GM21360 (cell line): ENCODE data around the gene BNC2.

ENCODE experiments used
- ATAC-seq: cut with Tn5 transposase; IDR thresholded peaks from one replicate; pipeline ENCODE4 v1.9.1; 2021; ENCODE audit warnings: mild to moderate bottlenecking, moderate library complexity; ENCODE audit not compliant: unreplicated experiment

BNC2 gene

GRCh38 chr9:16726029-16726428 lies 144.4 kb downstream of the BNC2 start:
- no peak for ATAC-seq

- no peak for ATAC-seq
These were observed 145.4 kb downstream of the BNC2 start for GRCh38 chr9:16725066-16725465.

GRCh38 chr9:16721972-16722371 lies 148.5 kb downstream of the BNC2 start:
- ATAC-seq = no peak

GRCh38 chr9:16720386-16720785 lies 150.1 kb downstream of the BNC2 start:
- ATAC-seq = no peak

GRCh38 chr9:16719921-16720320 lies 150.5 kb downstream of the BNC2 start:
- no peak for ATAC-seq

- no peak for ATAC-seq
These were observed 151.5 kb downstream of the BNC2 start for GRCh38 chr9:16718952-16719351.

- no peak for ATAC-seq
These were observed 152.2 kb downstream of the BNC2 start for GRCh38 chr9:16718296-16718695.

- no peak for ATAC-seq
These were observed 153.9 kb downstream of the BNC2 start for GRCh38 chr9:16716601-16717000.

- no peak for ATAC-seq
These were observed 155.1 kb downstream of the BNC2 start for GRCh38 chr9:16715404-16715803.

- ATAC-seq = no peak
These were observed 157.7 kb downstream of the BNC2 start for GRCh38 chr9:16712787-16713186.

GRCh38 chr9:16710888-16711287 lies 159.6 kb downstream of the BNC2 start:
- ATAC-seq = no peak

- no peak for ATAC-seq
These were observed 160.5 kb downstream of the BNC2 start for GRCh38 chr9:16709924-16710323.

- no peak for ATAC-seq
These were observed 161.6 kb downstream of the BNC2 start for GRCh38 chr9:16708656-16709435.

- ATAC-seq = no peak
These were observed 165.3 kb downstream of the BNC2 start for GRCh38 chr9:16705111-16705604.

- no peak for ATAC-seq
These were observed 166.1 kb downstream of the BNC2 start for GRCh38 chr9:16704116-16705110.

- ATAC-seq = no peak
These were observed 169.1 kb downstream of the BNC2 start for GRCh38 chr9:16701347-16701746.

GRCh38 chr9:16693616-16694015 lies 176.9 kb downstream of the BNC2 start:
- no peak for ATAC-seq

GRCh38 chr9:16690628-16691027 lies 179.8 kb downstream of the BNC2 start:
- ATAC-seq = no peak

GRCh38 chr9:16690205-16690604 lies 180.3 kb downstream of the BNC2 start:
- ATAC-seq = no peak

GRCh38 chr9:16689351-16689938 lies 181.0 kb downstream of the BNC2 start:
- ATAC-seq = no peak

- ATAC-seq = no peak
These were observed 181.7 kb downstream of the BNC2 start for GRCh38 chr9:16688814-16689213.
